Astrocyte (in vitro differentiated cells and primary cell): ENCODE measurements around the gene DSTN. TPM values are rescaled to one million over a fixed set of nuclear protein-coding genes. Genes with fewer than 3 reads are reported as not detected.

Experiments used
- DNase-seq: peaks from one replicate; pipeline ENCODE4 v3.0.0-alpha.2; 2010; ENCODE audit warnings: low read depth
- FAIRE-seq: peaks from 2 replicates; lab custom pipeline; 2011; peaks lifted over from hg19 to GRCh38; lab: Jason Lieb, UNC
- H2AFZ ChIP-seq: 2 replicates; pipeline ENCODE4 v1.6.0; 2012; ENCODE audit warnings: low read depth, low read length, inconsistent platforms
- H3K27ac ChIP-seq: 2 replicates; pipeline ENCODE4 v1.5.1; 2011; ENCODE audit warnings: low read depth, low read length, inconsistent platforms
- H3K27me3 ChIP-seq: 2 replicates; pipeline ENCODE4 v1.6.0; 2011; ENCODE audit warnings: low read length, inconsistent platforms; ENCODE audit not compliant: insufficient read depth
- H3K36me3 ChIP-seq: 2 replicates; pipeline ENCODE4 v1.5.1; 2011; ENCODE audit warnings: low read length, inconsistent platforms; ENCODE audit not compliant: insufficient read depth
- H3K4me1 ChIP-seq: 2 replicates; pipeline ENCODE4 v1.5.1; 2011; ENCODE audit warnings: low read length, inconsistent platforms; ENCODE audit not compliant: insufficient read depth
- H3K4me2 ChIP-seq: 2 replicates; pipeline ENCODE4 v1.6.0; 2012; ENCODE audit warnings: low read length, inconsistent platforms
- H3K4me3 ChIP-seq: 2 replicates; pipeline ENCODE4 v1.5.1; 2011; ENCODE audit warnings: low read depth, mild to moderate bottlenecking, low read length, inconsistent platforms; ENCODE audit not compliant: insufficient read depth
- H3K79me2 ChIP-seq: 2 replicates; pipeline ENCODE4 v1.6.0; 2012; ENCODE audit warnings: mild to moderate bottlenecking, low read length, inconsistent platforms; ENCODE audit not compliant: insufficient read depth
- H3K9ac ChIP-seq: 2 replicates; pipeline ENCODE4 v1.6.0; 2012; ENCODE audit warnings: mild to moderate bottlenecking, low read length, inconsistent platforms
- H3K9me3 ChIP-seq: 2 replicates; pipeline ENCODE4 v1.5.1; 2012; ENCODE audit warnings: low read depth, mild to moderate bottlenecking, low read length, inconsistent platforms; ENCODE audit not compliant: insufficient read depth
- H4K20me1 ChIP-seq: 2 replicates; pipeline ENCODE4 v1.6.0; 2012; ENCODE audit warnings: low read length, inconsistent platforms; ENCODE audit not compliant: insufficient read depth
- H3K27ac Mint-ChIP-seq: one replicate; pipeline ENCODE4 v1.8.0; 2021; ENCODE audit warnings: mild to moderate bottlenecking, mixed read lengths; ENCODE audit not compliant: unreplicated experiment
- H3K27me3 Mint-ChIP-seq: one replicate; pipeline ENCODE4 v1.8.0; 2021; ENCODE audit warnings: low read depth, mixed read lengths; ENCODE audit not compliant: unreplicated experiment
- H3K36me3 Mint-ChIP-seq: one replicate; pipeline ENCODE4 v1.8.0; 2021; ENCODE audit warnings: low read depth, mixed read lengths; ENCODE audit not compliant: unreplicated experiment
- H3K4me1 Mint-ChIP-seq: one replicate; pipeline ENCODE4 v1.8.0; 2021; ENCODE audit warnings: low read depth, mixed read lengths; ENCODE audit not compliant: unreplicated experiment
- H3K4me3 Mint-ChIP-seq: one replicate; pipeline ENCODE4 v1.8.0; 2021; ENCODE audit warnings: mild to moderate bottlenecking, moderate library complexity, mixed read lengths; ENCODE audit not compliant: unreplicated experiment
- H3K9me3 Mint-ChIP-seq: one replicate; pipeline ENCODE4 v1.8.0; 2021; ENCODE audit warnings: mild to moderate bottlenecking, mixed read lengths; ENCODE audit not compliant: unreplicated experiment
- CTCF ChIP-seq: IDR thresholded peaks from 2 replicates; pipeline ENCODE4 v1.5.1; 2011; ENCODE audit warnings: low read depth, mild to moderate bottlenecking, inconsistent platforms, low read length, moderate library complexity; ENCODE audit not compliant: insufficient read depth
- EZH2 ChIP-seq: IDR thresholded peaks from 2 replicates; pipeline ENCODE4 v1.6.1; 2012; ENCODE audit warnings: mild to moderate bottlenecking, low read length, inconsistent platforms; ENCODE audit not compliant: insufficient read depth
- total RNA-seq: library from RNA; stranded (reverse); gene quantifications from 2 replicates; pipeline ENCODE4 v1.2.1, GENCODE V29; 2021

Gene DSTN
- total RNA-seq, 1 donor from 2014 or later: 552 TPM

- DNase-seq: peak; percentile 43
- Histone ChIP-seq H3K4me2 (no peak overlapping the region), H3K27ac (no peak overlapping the region), H2AFZ (peak overlapping the region; percentile 61), H4K20me1 (no peaks in the 10 kb centered on the region), H3K9me3 (no peaks in the 10 kb centered on the region), H3K9ac (no peak overlapping the region), H3K79me2 (no peaks in the 10 kb centered on the region), H3K4me1 (peaks cover 18% of the 10 kb centered on the region), H3K4me3 (no peak overlapping the region), H3K36me3 (no peaks in the 10 kb centered on the region), H3K27me3 (no peaks in the 10 kb centered on the region)
- TF ChIP-seq CTCF: no peak
- no peak for TF ChIP-seq EZH2
- Mint-ChIP-seq H3K4me1 (peaks cover 12% of the 10 kb centered on the region), H3K27me3 (no peaks in the 10 kb centered on the region), H3K36me3 (no peaks in the 10 kb centered on the region), H3K4me3 (peak overlapping the region; percentile 45), H3K9me3 (no peaks in the 10 kb centered on the region), H3K27ac (no peak overlapping the region)
- FAIRE-seq: no peak
Observed at GRCh38 chr20:17533396-17533795, 36.5 kb upstream of the DSTN start.

GRCh38 chr20:17534077-17534476 lies 35.8 kb upstream of the DSTN start:
- Histone ChIP-seq H3K36me3 (no peaks in the 10 kb centered on the region), H2AFZ (no peak overlapping the region), H3K9me3 (no peaks in the 10 kb centered on the region), H4K20me1 (no peaks in the 10 kb centered on the region), H3K9ac (no peak overlapping the region), H3K4me3 (no peak overlapping the region), H3K4me1 (peaks cover 18% of the 10 kb centered on the region), H3K79me2 (no peaks in the 10 kb centered on the region), H3K27ac (no peak overlapping the region), H3K4me2 (no peak overlapping the region), H3K27me3 (no peaks in the 10 kb centered on the region)
- DNase-seq: no peak
- TF ChIP-seq CTCF (no peak), EZH2 (no peak)
- Mint-ChIP-seq H3K4me3 (no peak overlapping the region), H3K27ac (no peak overlapping the region), H3K4me1 (peaks cover 12% of the 10 kb centered on the region), H3K9me3 (no peaks in the 10 kb centered on the region), H3K27me3 (no peaks in the 10 kb centered on the region), H3K36me3 (no peaks in the 10 kb centered on the region)
- no peak for FAIRE-seq

- Mint-ChIP-seq H3K9me3 (no peaks in the 10 kb centered on the region), H3K27ac (no peak overlapping the region), H3K27me3 (no peaks in the 10 kb centered on the region), H3K4me1 (peaks cover 12% of the 10 kb centered on the region), H3K4me3 (no peak overlapping the region), H3K36me3 (no peaks in the 10 kb centered on the region)
- Histone ChIP-seq H3K9me3 (no peaks in the 10 kb centered on the region), H4K20me1 (no peaks in the 10 kb centered on the region), H3K27me3 (no peaks in the 10 kb centered on the region), H3K36me3 (no peaks in the 10 kb centered on the region), H2AFZ (peak overlapping the region; percentile 41), H3K4me3 (no peak overlapping the region), H3K79me2 (no peaks in the 10 kb centered on the region), H3K4me2 (peak overlapping the region; percentile 17), H3K9ac (no peak overlapping the region), H3K4me1 (peaks cover 14% of the 10 kb centered on the region), H3K27ac (no peak overlapping the region)
- no peak for TF ChIP-seq EZH2
- peak; percentile 90 for TF ChIP-seq CTCF
- peak; percentile 55 for DNase-seq
- FAIRE-seq: no peak
Observed at GRCh38 chr20:17536944-17537444, 32.9 kb upstream of the DSTN start.
